Mesendoderm (in vitro differentiated cells): ENCODE results near the gene EHF.

Experiments
- DNase-seq: peaks from one replicate; pipeline ENCODE4 v3.0.0; 2013
- H2AK5ac ChIP-seq: 2 replicates; pipeline ENCODE4 v1.6.1; 2013; ENCODE audit warnings: low read length, inconsistent platforms
- H2BK120ac ChIP-seq: 2 replicates; pipeline ENCODE4 v1.6.1; 2013; ENCODE audit warnings: low read depth, mild to moderate bottlenecking, low read length, moderate library complexity, mixed read lengths
- H2BK15ac ChIP-seq: replicated peaks from 2 replicates; pipeline ENCODE4 v1.6.1; 2013; ENCODE audit warnings: low read depth, mild to moderate bottlenecking, moderate library complexity
- H2BK5ac ChIP-seq: 2 replicates; pipeline ENCODE4 v1.6.1; 2013; ENCODE audit warnings: low read length, inconsistent platforms
- H3K18ac ChIP-seq: 2 replicates; pipeline ENCODE4 v1.6.1; 2013; ENCODE audit warnings: mild to moderate bottlenecking, low read length, mixed read lengths
- H3K23ac ChIP-seq: one replicate; pipeline ENCODE4 v1.6.1; 2013; ENCODE audit warnings: low read length
- H3K27ac ChIP-seq: 2 replicates; pipeline ENCODE4 v1.5.1; 2013; ENCODE audit warnings: low read depth, mild to moderate bottlenecking, inconsistent platforms, low read length, moderate library complexity
- H3K27me3 ChIP-seq: 2 replicates; pipeline ENCODE4 v1.6.1; 2013; ENCODE audit warnings: low read length, control low read depth, mild to moderate bottlenecking, inconsistent platforms; ENCODE audit not compliant: insufficient read depth, poor library complexity
- H3K36me3 ChIP-seq: 2 replicates; pipeline ENCODE4 v1.6.1; 2013; ENCODE audit warnings: low read length, inconsistent platforms; ENCODE audit not compliant: control insufficient read depth, insufficient read depth
- H3K4ac ChIP-seq: one replicate; pipeline ENCODE4 v1.6.1; 2013; ENCODE audit warnings: low read depth, mild to moderate bottlenecking, low read length, moderate library complexity
- H3K4me1 ChIP-seq: 2 replicates; pipeline ENCODE4 v1.6.1; 2013; ENCODE audit warnings: low read depth, low read length, inconsistent platforms; ENCODE audit not compliant: control insufficient read depth
- H3K4me2 ChIP-seq: 2 replicates; pipeline ENCODE4 v1.6.1; 2013; ENCODE audit warnings: low read length
- H3K4me3 ChIP-seq: 2 replicates; pipeline ENCODE4 v1.5.1; 2013; ENCODE audit warnings: mild to moderate bottlenecking, low read length
- H3K56ac ChIP-seq: one replicate; pipeline ENCODE4 v1.6.1; 2013; ENCODE audit warnings: low read length
- H3K79me1 ChIP-seq: 2 replicates; pipeline ENCODE4 v1.6.1; 2013; ENCODE audit warnings: low read length, inconsistent platforms
- H3K79me2 ChIP-seq: 2 replicates; pipeline ENCODE4 v1.6.1; 2013; ENCODE audit warnings: mild to moderate bottlenecking, low read length; ENCODE audit not compliant: control insufficient read depth, insufficient read depth
- H3K9ac ChIP-seq: 2 replicates; pipeline ENCODE4 v1.6.1; 2013; ENCODE audit warnings: low read length, inconsistent platforms
- H4K5ac ChIP-seq: one replicate; pipeline ENCODE4 v1.6.1; 2013; ENCODE audit warnings: low read length
- H4K8ac ChIP-seq: one replicate; pipeline ENCODE4 v1.6.1; 2013; ENCODE audit warnings: low read depth, mild to moderate bottlenecking, control low read depth, low read length, moderate library complexity
- WGBS: extraction: QIAGEN DNeasy Blood & Tissue Kit; methylation state at CpG from one replicate; pipeline ENCODE4 v1.1.7; 2013; ENCODE audit warnings: low lambda C conversion rate, missing lambda C conversion rate; ENCODE audit not compliant: insufficient coverage; ENCODE audit errors: extremely low coverage; 5-methylcytosine and 5-hydroxymethylcytosine counted together

EHF gene

GRCh38 chr11:34647131-34647530 is 26.2 kb downstream of the EHF start:
- Histone ChIP-seq H2AK5ac (no peak overlapping the region), H3K4me2 (no peak overlapping the region), H3K79me2 (no peaks in the 10 kb centered on the region), H3K56ac (no peak overlapping the region), H3K79me1 (no peaks in the 10 kb centered on the region), H2BK120ac (no peak overlapping the region), H3K4me3 (no peak overlapping the region), H3K27me3 (no peaks in the 10 kb centered on the region), H4K8ac (no peak overlapping the region), H2BK15ac (no peak overlapping the region), H4K5ac (no peak overlapping the region), H3K36me3 (no peaks in the 10 kb centered on the region), H3K23ac (no peak overlapping the region), H3K9ac (no peak overlapping the region), H3K27ac (no peak overlapping the region), H3K18ac (no peak overlapping the region), H3K4ac (no peak overlapping the region), H3K4me1 (no peaks in the 10 kb centered on the region), H2BK5ac (no peak overlapping the region)
- no CpG with 5 or more reads among the region's 2 CpGs for WGBS
- no peak for DNase-seq

GRCh38 chr11:34647532-34647931 is 26.6 kb downstream of the EHF start:
- Histone ChIP-seq H3K79me2 (no peaks in the 10 kb centered on the region), H2BK5ac (no peak overlapping the region), H3K36me3 (no peaks in the 10 kb centered on the region), H2BK120ac (no peak overlapping the region), H2BK15ac (no peak overlapping the region), H3K23ac (no peak overlapping the region), H2AK5ac (no peak overlapping the region), H3K27me3 (no peaks in the 10 kb centered on the region), H4K5ac (no peak overlapping the region), H3K18ac (no peak overlapping the region), H3K27ac (no peak overlapping the region), H3K4me1 (no peaks in the 10 kb centered on the region), H3K56ac (no peak overlapping the region), H4K8ac (no peak overlapping the region), H3K4me2 (no peak overlapping the region), H3K4ac (no peak overlapping the region), H3K9ac (no peak overlapping the region), H3K4me3 (no peak overlapping the region), H3K79me1 (no peaks in the 10 kb centered on the region)
- DNase-seq = no peak
- no CpG with 5 or more reads among the region's 3 CpGs for WGBS

- no peak overlapping the region for H3K4ac ChIP-seq
- H3K36me3 ChIP-seq = no peaks in the 10 kb centered on the region
- no peak overlapping the region for H3K9ac ChIP-seq
- H2BK15ac ChIP-seq = no peak overlapping the region
- H3K79me2 ChIP-seq = no peaks in the 10 kb centered on the region
- H2AK5ac ChIP-seq = no peak overlapping the region
- no peak overlapping the region for H4K8ac ChIP-seq
- no peak overlapping the region for H3K18ac ChIP-seq
- H2BK120ac ChIP-seq = no peak overlapping the region
- no peak overlapping the region for H3K23ac ChIP-seq
- no peak for DNase-seq
- H3K4me2 ChIP-seq = no peak overlapping the region
- no CpG with 5 or more reads among the region's 1 CpG for WGBS
- H3K27me3 ChIP-seq = no peaks in the 10 kb centered on the region
- H3K4me3 ChIP-seq = no peak overlapping the region
- H2BK5ac ChIP-seq = no peak overlapping the region
- no peak overlapping the region for H3K56ac ChIP-seq
- no peaks in the 10 kb centered on the region for H3K79me1 ChIP-seq
- no peak overlapping the region for H4K5ac ChIP-seq
- no peak overlapping the region for H3K27ac ChIP-seq
- H3K4me1 ChIP-seq = no peaks in the 10 kb centered on the region
Observed at GRCh38 chr11:34648036-34648435, 27.1 kb downstream of the EHF start.

- no peak for DNase-seq
- Histone ChIP-seq H3K27ac (no peak overlapping the region), H2BK120ac (no peak overlapping the region), H3K23ac (no peak overlapping the region), H3K36me3 (no peaks in the 10 kb centered on the region), H2BK5ac (no peak overlapping the region), H3K79me1 (no peaks in the 10 kb centered on the region), H2AK5ac (no peak overlapping the region), H3K79me2 (no peaks in the 10 kb centered on the region), H3K9ac (no peak overlapping the region), H3K4me3 (no peak overlapping the region), H3K27me3 (no peaks in the 10 kb centered on the region), H4K5ac (no peak overlapping the region), H2BK15ac (no peak overlapping the region), H3K56ac (no peak overlapping the region), H3K4me2 (no peak overlapping the region), H3K18ac (no peak overlapping the region), H3K4ac (no peak overlapping the region), H4K8ac (no peak overlapping the region), H3K4me1 (no peaks in the 10 kb centered on the region)
- no CpG with 5 or more reads among the region's 2 CpGs for WGBS
Observed at GRCh38 chr11:34649597-34649996, 28.7 kb downstream of the EHF start.

- no peak overlapping the region for H3K18ac ChIP-seq
- no peak overlapping the region for H3K4me2 ChIP-seq
- no CpG with 5 or more reads among the region's 6 CpGs for WGBS
Observed at GRCh38 chr11:34650528-34650927, 29.6 kb downstream of the EHF start.

GRCh38 chr11:34651551-34651950 is 30.7 kb downstream of the EHF start:
- no peaks in the 10 kb centered on the region for H3K79me1 ChIP-seq
- no peak overlapping the region for H4K5ac ChIP-seq
- H2BK15ac ChIP-seq = no peak overlapping the region
- no peak overlapping the region for H3K27ac ChIP-seq
- H3K9ac ChIP-seq = no peak overlapping the region
- H3K23ac ChIP-seq = no peak overlapping the region
- no peaks in the 10 kb centered on the region for H3K4me1 ChIP-seq
- no peak overlapping the region for H2BK120ac ChIP-seq
- H3K4ac ChIP-seq = no peak overlapping the region
- H3K27me3 ChIP-seq = no peaks in the 10 kb centered on the region
- no peak for DNase-seq
- WGBS = no CpG with 5 or more reads among the region's 3 CpGs
- H3K4me3 ChIP-seq = no peak overlapping the region
- H3K4me2 ChIP-seq = no peak overlapping the region
- no peak overlapping the region for H2AK5ac ChIP-seq
- H2BK5ac ChIP-seq = no peak overlapping the region
- H3K36me3 ChIP-seq = no peaks in the 10 kb centered on the region
- H3K18ac ChIP-seq = no peak overlapping the region
- H3K79me2 ChIP-seq = no peaks in the 10 kb centered on the region
- H4K8ac ChIP-seq = no peak overlapping the region
- no peak overlapping the region for H3K56ac ChIP-seq

More at GRCh38 chr11:34650528-34650927, 29.6 kb downstream of the EHF start:
- no peak overlapping the region for H3K27ac ChIP-seq
- H3K23ac ChIP-seq = no peak overlapping the region
- H3K27me3 ChIP-seq = no peaks in the 10 kb centered on the region
- H3K4ac ChIP-seq = no peak overlapping the region
- no peaks in the 10 kb centered on the region for H3K79me2 ChIP-seq
- H4K5ac ChIP-seq = no peak overlapping the region
- H2BK15ac ChIP-seq = no peak overlapping the region
- H4K8ac ChIP-seq = no peak overlapping the region
- no peak overlapping the region for H2BK120ac ChIP-seq
- H2AK5ac ChIP-seq = no peak overlapping the region
- no peak overlapping the region for H2BK5ac ChIP-seq
- H3K79me1 ChIP-seq = no peaks in the 10 kb centered on the region
- no peak for DNase-seq
- no peak overlapping the region for H3K56ac ChIP-seq
- no peaks in the 10 kb centered on the region for H3K4me1 ChIP-seq
- H3K4me3 ChIP-seq = no peak overlapping the region
- H3K36me3 ChIP-seq = no peaks in the 10 kb centered on the region
- no peak overlapping the region for H3K9ac ChIP-seq
